ENCODE results near the gene AKT3. TPM values are rescaled to one million over a fixed set of nuclear protein-coding genes. Genes with fewer than 3 reads are reported as not detected.

Gene AKT3
- total and polyA plus RNA-seq, 2 experiments from 2014 or later = 3.5 to 23.4 TPM

DNA sequence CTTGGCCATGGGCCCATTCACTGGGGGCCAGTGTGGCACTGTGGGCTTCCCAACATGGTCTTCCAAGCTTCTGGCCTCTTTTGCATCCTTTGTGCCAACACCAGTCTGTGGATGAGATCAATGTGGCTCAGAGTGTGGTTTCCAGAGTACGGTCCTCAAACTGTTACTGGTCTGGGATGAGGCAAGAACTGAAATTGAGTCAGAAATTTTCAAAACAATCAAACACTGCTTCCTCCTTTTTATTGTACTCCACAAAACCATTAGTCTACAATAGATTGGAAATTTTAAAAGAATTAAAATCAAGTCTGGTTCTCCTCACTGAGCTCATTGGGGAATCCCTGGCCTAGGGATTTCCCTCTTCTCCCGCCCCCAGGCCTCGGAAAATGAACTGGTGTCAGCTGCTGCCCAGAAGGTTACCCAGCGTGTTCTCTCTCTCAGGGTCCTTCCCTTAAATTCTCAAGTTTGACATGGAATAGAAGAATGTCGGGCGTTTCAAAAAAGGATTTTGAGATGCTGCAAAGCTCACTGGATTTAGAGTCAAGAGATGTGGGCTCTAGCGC lies 372.2 kb downstream of the AKT3 start:
- H3K27ac ChIP-seq = no peak overlapping the region
- no peaks in the 10 kb centered on the region for H3K9me3 ChIP-seq (ENCODE audit: low read depth)
- DNase-seq (ENCODE audit: low read depth in 1 of 2, low spot score in 1 of 2) = peak in 1 of 2 donors; percentile 21
- H3K4me3 ChIP-seq = no peak overlapping the region
- TF ChIP-seq, protein P1, sequence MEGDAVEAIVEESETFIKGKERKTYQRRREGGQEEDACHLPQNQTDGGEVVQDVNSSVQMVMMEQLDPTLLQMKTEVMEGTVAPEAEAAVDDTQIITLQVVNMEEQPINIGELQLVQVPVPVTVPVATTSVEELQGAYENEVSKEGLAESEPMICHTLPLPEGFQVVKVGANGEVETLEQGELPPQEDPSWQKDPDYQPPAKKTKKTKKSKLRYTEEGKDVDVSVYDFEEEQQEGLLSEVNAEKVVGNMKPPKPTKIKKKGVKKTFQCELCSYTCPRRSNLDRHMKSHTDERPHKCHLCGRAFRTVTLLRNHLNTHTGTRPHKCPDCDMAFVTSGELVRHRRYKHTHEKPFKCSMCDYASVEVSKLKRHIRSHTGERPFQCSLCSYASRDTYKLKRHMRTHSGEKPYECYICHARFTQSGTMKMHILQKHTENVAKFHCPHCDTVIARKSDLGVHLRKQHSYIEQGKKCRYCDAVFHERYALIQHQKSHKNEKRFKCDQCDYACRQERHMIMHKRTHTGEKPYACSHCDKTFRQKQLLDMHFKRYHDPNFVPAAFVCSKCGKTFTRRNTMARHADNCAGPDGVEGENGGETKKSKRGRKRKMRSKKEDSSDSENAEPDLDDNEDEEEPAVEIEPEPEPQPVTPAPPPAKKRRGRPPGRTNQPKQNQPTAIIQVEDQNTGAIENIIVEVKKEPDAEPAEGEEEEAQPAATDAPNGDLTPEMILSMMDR (IDR thresholded peaks at IDR 0.05; ENCODE audit: low read depth, low read length) = no peak
- H3K36me3 ChIP-seq = no peaks in the 10 kb centered on the region
- no peaks in the 10 kb centered on the region for H3K27me3 ChIP-seq
- H3K4me1 ChIP-seq (ENCODE audit: low read depth) = peaks cover 3% of the 10 kb centered on the region

DNA sequence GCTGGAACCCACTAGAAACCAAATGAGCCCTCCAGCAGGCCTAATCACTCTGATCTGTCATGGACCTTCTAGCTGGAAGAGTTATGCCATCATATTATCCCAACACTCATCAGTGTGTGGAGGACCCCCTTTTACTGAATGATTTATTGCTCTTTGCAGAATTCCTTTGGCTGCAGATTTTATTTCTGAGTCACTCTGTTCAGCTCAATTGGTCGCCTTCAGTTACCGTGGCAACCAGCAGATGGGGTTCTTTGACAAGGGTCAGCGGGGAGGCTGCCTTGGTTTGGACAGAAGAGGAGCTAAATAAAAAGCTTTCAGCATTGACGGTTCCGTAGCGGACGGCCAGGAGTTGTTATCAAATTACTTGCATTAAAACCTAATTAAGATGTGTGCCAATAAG lies 374.1 kb downstream of the AKT3 start:
- H3K4me1 ChIP-seq (ENCODE audit: low read depth) = no peaks in the 10 kb centered on the region
- H3K27me3 ChIP-seq = no peaks in the 10 kb centered on the region
- H3K9me3 ChIP-seq (ENCODE audit: low read depth) = no peaks in the 10 kb centered on the region
- no peak overlapping the region for H3K4me3 ChIP-seq
- no peaks in the 10 kb centered on the region for H3K36me3 ChIP-seq
- peak; percentile 28 to 51 for DNase-seq (ENCODE audit: low read depth in 1 of 2, low spot score in 1 of 2)
- no peak overlapping the region for H3K27ac ChIP-seq
- TF ChIP-seq, protein P1 (IDR thresholded peaks at IDR 0.05; ENCODE audit: low read depth, low read length) = peak; percentile 15

DNA sequence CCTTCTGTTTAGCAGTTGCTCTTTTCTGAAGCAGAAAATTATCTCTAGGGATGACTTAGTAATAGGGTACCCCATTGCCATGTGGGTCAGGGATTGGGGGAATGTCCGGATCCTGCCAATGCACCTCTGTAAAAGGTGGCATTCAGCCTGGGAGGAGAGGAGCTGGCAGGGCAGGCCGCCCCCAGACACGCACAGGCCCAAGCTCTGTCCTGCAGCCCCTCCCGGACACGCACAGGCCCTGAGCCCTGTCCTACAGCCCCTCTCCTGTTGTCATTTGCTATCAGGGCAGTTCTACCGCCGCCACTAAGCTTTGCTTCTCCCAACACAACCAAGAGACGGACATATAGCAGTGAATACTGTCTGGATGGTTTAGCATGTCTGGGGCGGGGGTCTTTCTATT lies 375.1 kb downstream of the AKT3 start:
- Histone ChIP-seq H3K4me1 (ENCODE audit: low read depth) (no peaks in the 10 kb centered on the region), H3K27ac (no peak overlapping the region), H3K9me3 (ENCODE audit: low read depth) (no peaks in the 10 kb centered on the region), H3K36me3 (no peaks in the 10 kb centered on the region), H3K4me3 (no peak overlapping the region), H3K27me3 (no peaks in the 10 kb centered on the region)
- TF ChIP-seq, protein P1 (IDR thresholded peaks at IDR 0.05; ENCODE audit: low read depth, low read length) = no peak
- no peak for DNase-seq (ENCODE audit: low read depth in 1 of 2, low spot score in 1 of 2)

DNA sequence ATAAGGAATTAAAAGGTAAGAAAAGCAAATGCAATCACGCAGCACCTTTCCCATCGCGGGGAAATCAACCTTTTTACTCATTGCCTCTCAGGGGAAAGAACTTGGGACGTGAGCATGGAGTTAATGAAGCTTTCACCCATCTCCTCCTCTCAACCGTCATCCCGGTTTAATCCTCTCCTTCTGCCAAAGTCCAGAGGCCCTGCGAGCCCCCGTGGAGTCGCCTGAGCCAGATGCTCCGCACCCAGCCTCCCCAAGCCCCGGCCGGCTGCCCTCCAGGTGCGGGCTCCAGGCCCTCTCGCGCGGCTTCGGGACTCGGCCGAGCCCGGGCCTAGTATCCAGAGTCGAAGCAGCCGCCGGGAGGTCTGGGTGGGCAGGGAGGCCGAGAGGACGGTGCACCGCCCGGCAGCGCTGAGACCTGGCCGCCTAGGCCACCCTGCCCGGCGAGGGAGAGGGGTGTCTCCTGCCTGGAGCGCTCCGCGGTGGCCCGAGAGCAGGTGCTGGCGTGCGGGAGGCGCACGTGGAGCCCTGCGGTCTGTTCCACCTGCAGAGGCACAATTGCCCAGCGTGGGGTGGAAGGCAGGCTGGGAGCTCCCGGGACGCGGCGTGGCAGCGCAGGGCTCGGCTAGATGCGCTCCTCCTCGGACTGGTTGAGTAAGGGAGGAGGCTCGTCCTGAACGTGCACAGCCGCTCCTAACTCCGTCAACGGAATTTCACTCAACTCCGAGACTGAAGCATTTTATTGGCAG lies 375.7 kb downstream of the AKT3 start:
- H3K27ac ChIP-seq = no peak overlapping the region
- no peaks in the 10 kb centered on the region for H3K4me1 ChIP-seq (ENCODE audit: low read depth)
- DNase-seq (ENCODE audit: low read depth in 1 of 2, low spot score in 1 of 2) = no peak
- H3K4me3 ChIP-seq = no peak overlapping the region
- H3K9me3 ChIP-seq (ENCODE audit: low read depth) = no peaks in the 10 kb centered on the region
- TF ChIP-seq, protein P1 (IDR thresholded peaks at IDR 0.05; ENCODE audit: low read depth, low read length) = no peak
- H3K27me3 ChIP-seq = no peaks in the 10 kb centered on the region
- H3K36me3 ChIP-seq = no peaks in the 10 kb centered on the region

DNA sequence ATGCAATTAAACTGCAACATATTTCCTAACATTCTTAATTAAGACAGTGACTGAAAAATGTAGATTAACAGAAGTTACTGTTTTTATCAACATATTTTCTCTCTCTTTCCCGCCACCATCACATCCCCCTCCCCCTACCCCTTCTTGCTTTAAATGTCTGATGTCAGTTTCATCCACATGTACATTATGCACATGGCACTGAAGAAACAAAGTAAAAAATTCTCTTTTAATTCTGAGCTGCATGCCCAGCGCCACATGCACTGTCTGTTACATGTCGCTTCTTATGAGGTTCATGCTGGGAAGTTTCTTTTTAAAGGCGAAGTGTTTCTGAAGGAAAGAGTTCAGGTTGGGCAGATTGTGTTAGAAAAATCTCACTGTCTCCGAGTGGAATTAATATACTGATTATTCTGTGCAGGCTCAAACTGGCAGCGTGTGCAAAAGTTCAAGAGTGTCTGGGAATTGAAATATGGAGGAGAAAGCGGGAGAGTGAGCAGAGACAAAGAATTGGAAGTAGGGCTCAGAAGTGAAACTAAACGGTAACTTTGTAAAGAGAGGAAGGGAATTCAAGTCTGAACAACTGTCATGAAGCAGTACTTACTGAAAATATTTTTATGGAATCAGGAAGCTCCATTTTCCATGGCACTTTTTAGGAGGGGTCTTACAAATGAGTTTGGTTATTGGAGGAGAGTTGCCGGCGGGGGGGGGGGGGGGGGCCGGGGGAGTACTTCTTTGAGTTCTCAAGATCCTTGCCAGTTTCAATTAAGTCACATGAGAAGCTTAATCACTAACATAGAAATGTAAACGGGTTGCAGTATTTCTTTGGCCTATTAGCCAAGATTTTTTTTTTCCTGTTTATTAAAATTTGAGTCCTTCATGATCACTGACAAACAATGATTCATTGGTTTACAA lies 376.6 kb downstream of the AKT3 start:
- Histone ChIP-seq H3K9me3 (ENCODE audit: low read depth) (no peaks in the 10 kb centered on the region), H3K4me1 (ENCODE audit: low read depth) (no peaks in the 10 kb centered on the region), H3K27me3 (no peaks in the 10 kb centered on the region), H3K27ac (no peak overlapping the region), H3K4me3 (no peak overlapping the region), H3K36me3 (no peaks in the 10 kb centered on the region)
- peak in 1 of 2 donors; percentile 55 for DNase-seq (ENCODE audit: low read depth in 1 of 2, low spot score in 1 of 2)
- TF ChIP-seq, protein P1 (IDR thresholded peaks at IDR 0.05; ENCODE audit: low read depth, low read length) = no peak

Measured in cardiac muscle cell (in vitro differentiated cells and primary cell).